K562 (cell line): ENCODE measurements around the gene ARHGAP26. TPM values are rescaled to one million over a fixed set of nuclear protein-coding genes. Genes with fewer than 3 reads are reported as not detected.

Source experiments
- ATF2 ChIP-seq: sonication (generic); formaldehyde crosslinking; IDR thresholded peaks from 2 replicates; pipeline ENCODE4 v1.8.1; 2022; ENCODE audit warnings: missing genetic modification reagents
- ATF7 ChIP-seq: fragments of 450-650 bp; IDR thresholded peaks from 2 replicates; pipeline ENCODE4 v1.7.1; 2014; ENCODE audit warnings: mild to moderate bottlenecking, moderate library complexity
- DPF2 ChIP-seq: fragments of 450-650 bp; IDR thresholded peaks from 2 replicates; pipeline ENCODE4 v1.6.1; 2016
- E2F1 ChIP-seq: sonication (generic); formaldehyde crosslinking; IDR thresholded peaks from 2 replicates; pipeline ENCODE4 v1.8.1; 2023; ENCODE audit warnings: mild to moderate bottlenecking, missing genetic modification reagents, moderate library complexity
- HNRNPK ChIP-seq: fragments of 200-400 bp; formaldehyde crosslinking; IDR thresholded peaks from one replicate; pipeline ENCODE4 v1.6.1; 2018; ENCODE audit warnings: mild to moderate bottlenecking, low read depth, low read length; ENCODE audit not compliant: poor library complexity, severe bottlenecking
- MBD2 ChIP-seq: sonication (generic); IDR thresholded peaks from 2 replicates; pipeline ENCODE4 v1.6.1; 2016; ENCODE audit warnings: low read depth, borderline replicate concordance
- NCOA1 ChIP-seq: fragments of 450-650 bp; IDR thresholded peaks from 2 replicates; pipeline ENCODE4 v1.6.1; 2016; ENCODE audit warnings: low read depth
- NCOR1 ChIP-seq: fragments of 450-650 bp; IDR thresholded peaks from 2 replicates; pipeline ENCODE4 v1.6.1; 2016; ENCODE audit warnings: mild to moderate bottlenecking, moderate library complexity
- NFATC3 ChIP-seq: fragments of 450-650 bp; IDR thresholded peaks from 2 replicates; pipeline ENCODE4 v1.6.1; 2017; ENCODE audit warnings: mild to moderate bottlenecking
- NFXL1 ChIP-seq: fragments of 450-650 bp; formaldehyde crosslinking; IDR thresholded peaks from 2 replicates; pipeline ENCODE4 v1.4.0; 2021; ENCODE audit warnings: mild to moderate bottlenecking
- NR4A1 ChIP-seq, 2 experiments: fragments of 250-450 bp in 1 of 2; fragments of 450-650 bp in 1 of 2; sonication (Bioruptor Pico) in 1 of 2; IDR thresholded peaks; 2 replicates each; pipeline versions ENCODE4 v1.4.0 to v1.6.1; 2016 to 2020; ENCODE audit warnings: mild to moderate bottlenecking in 2 of 2, missing compliant biosample characterization in 1 of 2, missing genetic modification characterization in 1 of 2, moderate library complexity in 1 of 2
- PHF8 ChIP-seq: fragments of 200-600 bp; sonication (generic); IDR thresholded peaks from 2 replicates; pipeline ENCODE4 v1.6.1; 2012; ENCODE audit warnings: mixed run types, mild to moderate bottlenecking, inconsistent platforms, low read length, moderate library complexity, borderline replicate concordance
- PHTF2 ChIP-seq: fragments of 250-450 bp; sonication (Bioruptor Pico); IDR thresholded peaks from 2 replicates; pipeline ENCODE4 v1.5.0; 2021; ENCODE audit warnings: mild to moderate bottlenecking
- POLR2AphosphoS2 ChIP-seq: IDR thresholded peaks from 2 replicates; pipeline ENCODE4 v1.6.1; 2012; ENCODE audit warnings: low read length, improper control_type of control experiment
- PRMT5 ChIP-seq: sonication (generic); formaldehyde crosslinking; IDR thresholded peaks from 2 replicates; pipeline ENCODE4 v1.5.0; 2020; ENCODE audit warnings: missing genetic modification reagents
- SAFB2 ChIP-seq: fragments of 200-400 bp; formaldehyde crosslinking; IDR thresholded peaks from 2 replicates; pipeline ENCODE4 v1.6.1; 2018; ENCODE audit warnings: borderline replicate concordance, low read length, low read depth, moderate library complexity; ENCODE audit not compliant: severe bottlenecking
- SETDB1 ChIP-seq: IDR thresholded peaks from one replicate; pipeline ENCODE4 v1.6.1; 2012; ENCODE audit warnings: low read length, control low read depth, inconsistent platforms
- SLC30A9 ChIP-seq: fragments of 250-450 bp; sonication (Bioruptor Pico); IDR thresholded peaks from 2 replicates; pipeline ENCODE4 v1.8.0; 2022; ENCODE audit warnings: mild to moderate bottlenecking, moderate library complexity
- SMAD2 ChIP-seq: fragments of 150-350 bp; IDR thresholded peaks from 2 replicates; pipeline ENCODE4 v1.6.1; 2014; ENCODE audit warnings: low read depth, mild to moderate bottlenecking, low read length
- SMAD3 ChIP-seq: fragments of 450-650 bp; formaldehyde crosslinking; conservative IDR thresholded peaks from 2 replicates; pipeline ENCODE4 v1.4.0; 2020; ENCODE audit warnings: mild to moderate bottlenecking
- SMC3 ChIP-seq: conservative IDR thresholded peaks from 2 replicates; pipeline ENCODE4 v1.6.1; 2011; ENCODE audit warnings: low read depth, low read length, improper control_type of control experiment; ENCODE audit not compliant: insufficient read depth
- TFAM ChIP-seq: fragments of 250-450 bp; sonication (Bioruptor Pico); conservative IDR thresholded peaks from 2 replicates; pipeline ENCODE4 v1.5.0; 2021; ENCODE audit warnings: mild to moderate bottlenecking, moderate library complexity
- ZBTB17 ChIP-seq: fragments of 450-650 bp; formaldehyde crosslinking; IDR thresholded peaks from 2 replicates; pipeline ENCODE4 v1.4.0; 2020; ENCODE audit warnings: mild to moderate bottlenecking
- ZBTB26 ChIP-seq: fragments of 450-650 bp; formaldehyde crosslinking; IDR thresholded peaks from 2 replicates; pipeline ENCODE4 v1.4.0; 2022; ENCODE audit warnings: missing genetic modification characterization
- ZFP30 ChIP-seq: fragments of 250-450 bp; sonication (Bioruptor Pico); IDR thresholded peaks from 2 replicates; pipeline ENCODE4 v1.8.0; 2022; ENCODE audit warnings: moderate library complexity, mild to moderate bottlenecking, inconsistent platforms, borderline replicate concordance
- ZFP91 ChIP-seq: sonication (generic); formaldehyde crosslinking; IDR thresholded peaks from 2 replicates; pipeline ENCODE4 v1.8.0; 2022; ENCODE audit warnings: mild to moderate bottlenecking, missing genetic modification reagents
- ZNF561 ChIP-seq: fragments of 450-650 bp; formaldehyde crosslinking; conservative IDR thresholded peaks from 2 replicates; pipeline ENCODE4 v1.4.0; 2020; ENCODE audit warnings: mild to moderate bottlenecking, moderate library complexity
- polyA plus RNA-seq, 8 experiments: library from polyadenylated mRNA; depleted of rRNA in 4 of 8; stranded (reverse) in 5 of 8; unstranded in 3 of 8; fragments of >200 nt; fragmentation: Nextera tagmentation in 2 of 8; fragmentation: Illumina TruSeq in 1 of 8; extraction: Ambion mirVana in 2 of 8; extraction: Trizol in 1 of 8; gene quantifications; 2 replicates each; pipeline versions ENCODE4 v1.2.1 to v1.2.3, GENCODE V29; 2011 to 2014; ENCODE audit warnings: inconsistent platforms in 1 of 8, missing spikeins in 1 of 8
- total RNA-seq, 7 experiments: library from RNA; depleted of rRNA in 6 of 7; stranded (reverse); fragments of >200 nt in 6 of 7; fragmentation: Illumina TruSeq in 2 of 7; extraction: Trizol in 2 of 7; gene quantifications; 2 replicates each; pipeline versions ENCODE4 v1.2.1 to v1.2.3, GENCODE V29; 2011 to 2021; ENCODE audit warnings: low replicate concordance in 1 of 7

The ARHGAP26 gene
- total and polyA plus RNA-seq, 9 of the 15 experiments (the other 6 are each of a cell fraction or from before 2014, with no cell fraction given), result 0.13 to 1.1 (median 0.55) TPM

- no peak for TF ChIP-seq SETDB1
- 0 out of 2 replicates have a peak, but pooled peaks have one; percentile 39 for TF ChIP-seq SMAD3 (CRISPR knock-in tag)
- TF ChIP-seq TFAM (CRISPR knock-in tag), result no peak
- no peak for TF ChIP-seq HNRNPK
- TF ChIP-seq ZBTB17, result no peak
- no peak; the same call in 1 of the 2 replicates for TF ChIP-seq DPF2
- no peak for TF ChIP-seq NFXL1
- no peak for TF ChIP-seq ZBTB26
- no peak for TF ChIP-seq SMC3
- TF ChIP-seq PRMT5 (CRISPR knock-in tag), result no peak
- TF ChIP-seq ZFP30 (CRISPR knock-in tag), result no peak
- no peak for TF ChIP-seq NFATC3
- TF ChIP-seq E2F1, result no peak
- no peak for TF ChIP-seq SMAD2
- TF ChIP-seq POLR2AphosphoS2, result no peak
- no peak for TF ChIP-seq NCOA1
- no peak for TF ChIP-seq PHTF2 (CRISPR knock-in tag)
- TF ChIP-seq SLC30A9 (CRISPR knock-in tag), result no peak
- TF ChIP-seq MBD2, result no peak
- no peak for TF ChIP-seq NCOR1
- no peak for TF ChIP-seq SAFB2
- TF ChIP-seq PHF8, result no peak
- no peak for TF ChIP-seq ZFP91 (CRISPR knock-in tag)
- TF ChIP-seq ATF2 (CRISPR knock-in tag), result no peak
- no peak for TF ChIP-seq NR4A1 (CRISPR knock-in tag; IDR thresholded peaks at IDR 0.05)
- TF ChIP-seq NR4A1 (tag; IDR thresholded peaks at IDR 0.05), result no peak
- TF ChIP-seq ATF7, result 0 out of 2 replicates have a peak, but pooled peaks have one; percentile 18
- TF ChIP-seq ZNF561 (CRISPR knock-in tag), result no peak
Measured at GRCh38 chr5:143057580-143057999, 287.4 kb downstream of the ARHGAP26 start (continued).
